ENCODE measurements around the gene EXOSC10.
"Not testable (repeated sequence)": the region's sequence is repeated elsewhere in the genome, so short reads cannot be mapped to it uniquely, and the experiment has no call there.

The EXOSC10 gene

GRCh38 chr1:11109047-11109760 is 9.5 kb upstream of the EXOSC10 start:
- no peak for DNase-seq (ENCODE audit: low read depth in 3 of 3)

GRCh38 chr1:11107599-11107998 is 7.9 kb upstream of the EXOSC10 start:
- no peak for DNase-seq (ENCODE audit: low read depth in 3 of 3)

GRCh38 chr1:11105586-11105985 is 5.9 kb upstream of the EXOSC10 start:
- DNase-seq (ENCODE audit: low read depth in 3 of 3): no peak

GRCh38 chr1:11101347-11101746 is 1.7 kb upstream of the EXOSC10 start:
- no peak for DNase-seq (ENCODE audit: low read depth in 3 of 3)

GRCh38 chr1:11100806-11101205 is 1.1 kb upstream of the EXOSC10 start:
- not testable (repeated sequence) for DNase-seq (ENCODE audit: low read depth in 3 of 3)

GRCh38 chr1:11100149-11100493 is 452 bp upstream of the EXOSC10 start:
- DNase-seq (ENCODE audit: low read depth in 3 of 3): no peak

GRCh38 chr1:11098931-11099309 is 749 bp downstream of the EXOSC10 start:
- no peak for DNase-seq (ENCODE audit: low read depth in 3 of 3)

- DNase-seq (ENCODE audit: low read depth in 3 of 3): not testable (repeated sequence)
These were observed 15.9 kb downstream of the EXOSC10 start for GRCh38 chr1:11083784-11084183.

GRCh38 chr1:11080931-11081330 is 18.7 kb downstream of the EXOSC10 start:
- no peak for DNase-seq (ENCODE audit: low read depth in 3 of 3)

GRCh38 chr1:11078631-11079030 is 21.0 kb downstream of the EXOSC10 start:
- DNase-seq (ENCODE audit: low read depth in 3 of 3): no peak

- DNase-seq (ENCODE audit: low read depth in 3 of 3): not testable (repeated sequence)
These were observed 26.3 kb downstream of the EXOSC10 start for GRCh38 chr1:11073398-11073797.

- no peak for DNase-seq (ENCODE audit: low read depth in 3 of 3)
These were observed 27.3 kb downstream of the EXOSC10 start for GRCh38 chr1:11072216-11072917.

GRCh38 chr1:11071463-11072215 is 28.0 kb downstream of the EXOSC10 start:
- no peak for DNase-seq (ENCODE audit: low read depth in 3 of 3)

- DNase-seq (ENCODE audit: low read depth in 3 of 3): no peak
These were observed 28.8 kb downstream of the EXOSC10 start for GRCh38 chr1:11070876-11071275.

GRCh38 chr1:11068600-11069473 is 30.8 kb downstream of the EXOSC10 start:
- DNase-seq (ENCODE audit: low read depth in 3 of 3): no peak

- no peak for DNase-seq (ENCODE audit: low read depth in 3 of 3)
These were observed 31.7 kb downstream of the EXOSC10 start for GRCh38 chr1:11067716-11068599.

- no peak for DNase-seq (ENCODE audit: low read depth in 3 of 3)
These were observed 33.9 kb downstream of the EXOSC10 start for GRCh38 chr1:11065796-11066195.

- DNase-seq (ENCODE audit: low read depth in 3 of 3): no peak
These were observed 34.7 kb downstream of the EXOSC10 start for GRCh38 chr1:11064942-11065341.

- not testable (repeated sequence) for DNase-seq (ENCODE audit: low read depth in 3 of 3)
These were observed 35.6 kb downstream of the EXOSC10 start for GRCh38 chr1:11063937-11064537.

- DNase-seq (ENCODE audit: low read depth in 3 of 3): no peak
These were observed 36.7 kb downstream of the EXOSC10 start for GRCh38 chr1:11062965-11063401.
